AG04450 (cell line): ENCODE measurements around the gene EXOC4. TPM values are rescaled to one million over a fixed set of nuclear protein-coding genes. Genes with fewer than 3 reads are reported as not detected.

ENCODE experiments used
- CTCF ChIA-PET: fragments of 300-600, 350-600 bp; formaldehyde crosslinking; extraction: SDS; loops from one replicate; lab custom pipeline; 2022; ENCODE audit warnings: antibody characterized with exemption, inconsistent platforms; lab: Charles Lee
- POLR2A ChIA-PET: fragments of 350-600 bp; formaldehyde crosslinking; extraction: SDS; loops from one replicate; lab custom pipeline; 2021; ENCODE audit warnings: antibody characterized with exemption, inconsistent platforms; lab: Yijun Ruan, JAX
- DNase-seq: peaks from one replicate; pipeline ENCODE4 v3.0.0-alpha.2; 2011; ENCODE audit warnings: low read depth, low spot score
- H3K27ac ChIP-seq: one replicate; pipeline ENCODE4 v1.5.1; 2012; ENCODE audit warnings: low read depth, low read length, control low read depth
- H3K27me3 ChIP-seq: one replicate; pipeline ENCODE4 v1.6.0; 2012; ENCODE audit warnings: low read length; ENCODE audit not compliant: control insufficient read depth, insufficient read depth
- H3K4me3 ChIP-seq: 2 replicates; pipeline ENCODE4 v1.5.1; 2011; ENCODE audit warnings: mild to moderate bottlenecking, low read depth, low read length, control low read depth
- H3K9me3 ChIP-seq: 2 replicates; pipeline ENCODE4 v1.5.1; 2012; ENCODE audit warnings: low read length; ENCODE audit not compliant: control insufficient read depth, insufficient read depth
- CTCF ChIP-seq: IDR thresholded peaks from 2 replicates; pipeline ENCODE4 v1.5.1; 2011; ENCODE audit warnings: low read depth, low read length, control low read depth, inconsistent platforms
- polyA plus RNA-seq: library from polyadenylated mRNA; depleted of rRNA; stranded (reverse); fragments of >200 nt; gene quantifications from 2 replicates; pipeline ENCODE4 v1.2.3, GENCODE V29; 2011

EXOC4 gene
- polyA plus RNA-seq, 1 experiment, result 73.5 TPM

GRCh38 chr7:133688483-133689239 is 435.8 kb downstream of the EXOC4 start:
- TF ChIP-seq CTCF, result no peak
- POLR2A ChIA-PET, result no interaction called here
- CTCF ChIA-PET, result interaction anchor here (0.6 to 1.2 kb wide), 2 partner anchors 166 to 268 kb away, joined by 3 to 4 read pairs; no protein-coding TSS in a partner anchor
- Histone ChIP-seq H3K27ac (no peak overlapping the region), H3K27me3 (no peaks in the 10 kb centered on the region), H3K4me3 (no peak overlapping the region), H3K9me3 (no peaks in the 10 kb centered on the region)
- DNase-seq, result no peak

DNA sequence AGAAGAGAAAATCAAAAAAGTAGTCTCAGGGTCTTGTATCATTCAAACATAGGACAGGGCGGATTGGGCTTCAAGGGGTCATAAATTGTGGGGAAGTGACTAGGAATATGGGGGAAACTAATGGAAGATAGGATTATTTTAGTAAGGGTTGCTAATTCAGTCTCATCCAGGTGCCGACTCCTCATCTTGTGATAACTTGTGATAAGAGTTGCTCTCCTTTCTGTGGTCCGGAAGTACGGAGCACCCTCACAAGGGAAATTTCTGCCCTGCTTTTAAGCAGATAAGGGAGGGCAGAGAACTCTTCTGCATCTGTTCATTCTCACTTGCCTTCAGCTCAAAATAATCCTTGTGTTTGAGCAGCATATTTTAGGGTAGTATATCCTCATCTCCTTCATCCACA is 437.9 kb downstream of the EXOC4 start:
- Histone ChIP-seq H3K4me3 (no peak overlapping the region), H3K27ac (no peak overlapping the region), H3K9me3 (no peaks in the 10 kb centered on the region), H3K27me3 (no peaks in the 10 kb centered on the region)
- POLR2A ChIA-PET, result no interaction called here
- CTCF ChIA-PET, result interaction anchor here (1.1 kb wide), 1 partner anchor 256 kb away, joined by 4 read pairs; no protein-coding TSS in a partner anchor
- no peak for DNase-seq
- no peak for TF ChIP-seq CTCF

GRCh38 chr7:133691727-133692610 is 439.1 kb downstream of the EXOC4 start:
- CTCF ChIA-PET, result interaction anchor here (0.6 to 1.1 kb wide), 2 partner anchors 43 to 258 kb away, joined by 3 to 4 read pairs; no protein-coding TSS in a partner anchor
- no peak for DNase-seq
- no peak overlapping the region for H3K4me3 ChIP-seq
- TF ChIP-seq CTCF, result no peak
- no peaks in the 10 kb centered on the region for H3K27me3 ChIP-seq
- POLR2A ChIA-PET, result no interaction called here
- no peak overlapping the region for H3K27ac ChIP-seq
- H3K9me3 ChIP-seq, result no peaks in the 10 kb centered on the region

DNA sequence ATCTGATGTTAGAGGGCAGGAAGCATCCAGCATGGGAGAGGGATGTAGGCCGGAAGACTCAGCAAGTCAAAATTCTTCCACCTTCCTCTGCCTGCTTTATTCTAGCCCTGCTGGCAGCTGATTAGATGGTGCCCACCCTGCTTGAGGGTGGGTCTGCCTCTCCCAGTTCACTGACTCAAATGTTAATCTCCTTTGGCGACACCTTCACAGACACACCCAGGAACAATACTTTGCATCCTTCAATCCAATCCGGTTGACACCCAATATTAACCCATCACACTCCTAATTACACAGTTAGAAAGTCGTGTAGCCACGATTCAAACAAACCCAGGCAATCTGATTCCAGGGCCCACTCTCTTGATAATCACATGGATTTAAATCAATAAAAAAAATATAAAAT is 440.4 kb downstream of the EXOC4 start:
- H3K27me3 ChIP-seq, result no peaks in the 10 kb centered on the region
- H3K27ac ChIP-seq, result no peak overlapping the region
- TF ChIP-seq CTCF, result no peak
- ChIA-PET POLR2A (no interaction called here), CTCF (no interaction called here)
- H3K9me3 ChIP-seq, result no peaks in the 10 kb centered on the region
- no peak overlapping the region for H3K4me3 ChIP-seq
- DNase-seq, result no peak

DNA sequence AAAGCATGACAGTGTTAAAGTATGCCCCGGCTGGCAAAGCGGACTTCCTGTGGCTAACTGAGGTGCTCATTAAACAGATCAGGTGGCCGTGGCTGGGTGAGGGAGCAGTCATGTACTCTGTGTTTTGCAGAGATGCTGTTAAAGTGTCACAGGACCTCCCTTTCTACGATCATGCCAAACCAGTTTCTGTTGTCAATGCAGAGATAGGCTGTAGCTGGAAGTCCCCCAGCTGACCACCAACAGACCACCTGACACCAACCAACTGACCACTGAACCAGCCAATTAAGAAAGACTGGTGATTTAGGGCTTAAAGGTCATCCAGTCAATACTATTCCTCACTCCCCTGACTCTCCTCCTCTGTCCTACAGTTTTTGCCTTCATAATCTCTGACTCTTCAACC is 443.2 kb downstream of the EXOC4 start:
- Histone ChIP-seq H3K27me3 (no peaks in the 10 kb centered on the region), H3K27ac (no peak overlapping the region), H3K4me3 (no peak overlapping the region), H3K9me3 (no peaks in the 10 kb centered on the region)
- no peak for DNase-seq
- POLR2A ChIA-PET, result no interaction called here
- TF ChIP-seq CTCF, result no peak
- CTCF ChIA-PET, result interaction anchor here (0.5 to 0.6 kb wide), 2 partner anchors 11 to 985 kb away, joined by 4 to 11 read pairs; no protein-coding TSS in a partner anchor
